Neural progenitor cell (in vitro differentiated cells): ENCODE data around the gene UBE3C. TPM values are rescaled to one million over a fixed set of nuclear protein-coding genes. Genes with fewer than 3 reads are reported as not detected.

Experiments
- DNase-seq: peaks from one replicate; pipeline ENCODE4 v3.0.0-alpha.2; 2016; ENCODE audit warnings: low spot score
- H2AFZ ChIP-seq: fragments of 200-600 bp; sonication (generic); replicated peaks from 2 replicates; pipeline ENCODE4 v1.6.1; 2016; ENCODE audit warnings: antibody characterized with exemption
- H3F3A ChIP-seq: fragments of 200-600 bp; sonication (generic); 2 replicates; pipeline ENCODE4 v1.6.1; 2016; ENCODE audit warnings: antibody characterized with exemption, low read depth
- H3K27ac ChIP-seq: fragments of 200-600 bp; sonication (generic); 2 replicates; pipeline ENCODE4 v1.5.1; 2016; ENCODE audit warnings: mild to moderate bottlenecking
- H3K27me3 ChIP-seq: fragments of 200-600 bp; sonication (generic); 2 replicates; pipeline ENCODE4 v1.6.1; 2016; ENCODE audit warnings: mild to moderate bottlenecking, moderate library complexity
- H3K36me3 ChIP-seq: fragments of 200-600 bp; sonication (generic); 2 replicates; pipeline ENCODE4 v1.5.1; 2016
- H3K4me1 ChIP-seq: fragments of 200-600 bp; sonication (generic); 2 replicates; pipeline ENCODE4 v1.6.1; 2016; ENCODE audit warnings: mixed run types
- H3K4me2 ChIP-seq: fragments of 200-600 bp; sonication (generic); 2 replicates; pipeline ENCODE4 v1.6.1; 2016
- H3K4me3 ChIP-seq: fragments of 200-600 bp; sonication (generic); 2 replicates; pipeline ENCODE4 v1.5.1; 2016
- H3K79me2 ChIP-seq: fragments of 200-600 bp; sonication (generic); 2 replicates; pipeline ENCODE4 v1.6.1; 2016; ENCODE audit warnings: low read depth
- H3K9ac ChIP-seq: fragments of 200-600 bp; sonication (generic); 2 replicates; pipeline ENCODE4 v1.6.1; 2016
- H3K9me3 ChIP-seq: fragments of 200-600 bp; sonication (generic); 2 replicates; pipeline ENCODE4 v1.5.1; 2016; ENCODE audit warnings: low read depth
- H4K20me1 ChIP-seq: fragments of 200-600 bp; sonication (generic); 2 replicates; pipeline ENCODE4 v1.6.1; 2016; ENCODE audit warnings: low read depth
- H3K27ac Mint-ChIP-seq: 3 replicates; pipeline ENCODE4 v1.8.0; 2021; ENCODE audit warnings: mixed read lengths
- H3K27me3 Mint-ChIP-seq: 2 replicates; pipeline ENCODE4 v1.8.0; 2022; ENCODE audit warnings: low read depth, mild to moderate bottlenecking, inconsistent platforms, moderate library complexity, mixed read lengths; ENCODE audit not compliant: insufficient read depth
- H3K36me3 Mint-ChIP-seq: 3 replicates; pipeline ENCODE4 v1.8.0; 2021; ENCODE audit warnings: mixed read lengths
- H3K4me1 Mint-ChIP-seq: 3 replicates; pipeline ENCODE4 v1.8.0; 2021; ENCODE audit warnings: mixed read lengths
- H3K4me3 Mint-ChIP-seq: 3 replicates; pipeline ENCODE4 v1.8.0; 2021; ENCODE audit warnings: mild to moderate bottlenecking, moderate library complexity, mixed read lengths
- H3K9me3 Mint-ChIP-seq: 3 replicates; pipeline ENCODE4 v1.8.0; 2020; ENCODE audit warnings: mixed read lengths
- CTCF ChIP-seq: fragments of 200-600 bp; sonication (generic); IDR thresholded peaks from 2 replicates; pipeline ENCODE4 v1.5.1; 2017; ENCODE audit warnings: antibody characterized with exemption, mild to moderate bottlenecking
- EZH2 ChIP-seq: fragments of 200-600 bp; sonication (generic); IDR thresholded peaks from 2 replicates; pipeline ENCODE4 v1.6.1; 2017; ENCODE audit warnings: antibody characterized with exemption, mild to moderate bottlenecking, moderate library complexity
- EZH2phosphoT487 ChIP-seq: fragments of 200-600 bp; sonication (generic); IDR thresholded peaks from 2 replicates; pipeline ENCODE4 v1.6.1; 2017; ENCODE audit warnings: antibody characterized with exemption
- total RNA-seq: library from RNA; depleted of rRNA; stranded (reverse); fragments of >200 nt; gene quantifications from 2 replicates; pipeline ENCODE4 v1.2.3, GENCODE V29; 2015; ENCODE audit warnings: low replicate concordance

The UBE3C gene
- total RNA-seq, 1 donor from 2014 or later: 65.9 TPM

- H3K27me3 Mint-ChIP-seq: no peaks in the 10 kb centered on the region
- H3K4me1 Mint-ChIP-seq: no peaks in the 10 kb centered on the region
- H3K36me3 Mint-ChIP-seq: peaks cover 22% of the 10 kb centered on the region
- no peak overlapping the region for H3K4me2 ChIP-seq
- no peaks in the 10 kb centered on the region for H3K27me3 ChIP-seq
- H3K9me3 Mint-ChIP-seq: no peaks in the 10 kb centered on the region
- no peak overlapping the region for H3K27ac Mint-ChIP-seq
- no peaks in the 10 kb centered on the region for H3K79me2 ChIP-seq
- H3K9me3 ChIP-seq: no peaks in the 10 kb centered on the region
- H3K4me3 ChIP-seq: no peak overlapping the region
- TF ChIP-seq CTCF (no peak), EZH2phosphoT487 (no peak), EZH2 (no peak)
- H3K4me3 Mint-ChIP-seq: no peak overlapping the region
- H3K9ac ChIP-seq: no peak overlapping the region
- H3K27ac ChIP-seq: no peak overlapping the region
- no peaks in the 10 kb centered on the region for H3F3A ChIP-seq
- H2AFZ ChIP-seq: no peak overlapping the region
- H4K20me1 ChIP-seq: peaks cover 3% of the 10 kb centered on the region
- no peak for DNase-seq
- H3K4me1 ChIP-seq: no peaks in the 10 kb centered on the region
- peaks cover 3% of the 10 kb centered on the region for H3K36me3 ChIP-seq
These were observed 116.5 kb downstream of the UBE3C start for GRCh38 chr7:157255201-157255606.

- Histone ChIP-seq H3K9me3 (no peaks in the 10 kb centered on the region), H3K27me3 (no peaks in the 10 kb centered on the region), H2AFZ (no peak overlapping the region), H3K4me2 (no peak overlapping the region), H3K79me2 (no peaks in the 10 kb centered on the region), H3K36me3 (no peaks in the 10 kb centered on the region), H3K4me3 (no peak overlapping the region), H3K27ac (no peak overlapping the region), H3K4me1 (no peaks in the 10 kb centered on the region), H3K9ac (no peak overlapping the region), H3F3A (no peaks in the 10 kb centered on the region), H4K20me1 (peaks cover 3% of the 10 kb centered on the region)
- H3K27me3 Mint-ChIP-seq: peaks cover under 1% of the 10 kb centered on the region
- H3K36me3 Mint-ChIP-seq: peaks cover 35% of the 10 kb centered on the region
- no peak for DNase-seq
- no peaks in the 10 kb centered on the region for H3K4me1 Mint-ChIP-seq
- no peaks in the 10 kb centered on the region for H3K9me3 Mint-ChIP-seq
- no peak overlapping the region for H3K27ac Mint-ChIP-seq
- H3K4me3 Mint-ChIP-seq: no peak overlapping the region
- TF ChIP-seq CTCF: no peak
- TF ChIP-seq EZH2phosphoT487: no peak
- no peak for TF ChIP-seq EZH2
These were observed 124.4 kb downstream of the UBE3C start for GRCh38 chr7:157263156-157263555.

GRCh38 chr7:157265051-157265450, 126.3 kb downstream of the UBE3C start:
- Histone ChIP-seq H3F3A (no peaks in the 10 kb centered on the region), H4K20me1 (no peaks in the 10 kb centered on the region), H3K9ac (no peak overlapping the region), H3K4me3 (no peak overlapping the region), H3K4me2 (no peak overlapping the region), H3K4me1 (no peaks in the 10 kb centered on the region), H2AFZ (no peak overlapping the region), H3K36me3 (no peaks in the 10 kb centered on the region), H3K27ac (no peak overlapping the region), H3K9me3 (no peaks in the 10 kb centered on the region), H3K27me3 (no peaks in the 10 kb centered on the region), H3K79me2 (no peaks in the 10 kb centered on the region)
- H3K27ac Mint-ChIP-seq: no peak overlapping the region
- peaks cover 2% of the 10 kb centered on the region for H3K27me3 Mint-ChIP-seq
- no peak for TF ChIP-seq EZH2phosphoT487
- no peak for TF ChIP-seq CTCF
- TF ChIP-seq EZH2: no peak
- no peaks in the 10 kb centered on the region for H3K9me3 Mint-ChIP-seq
- H3K36me3 Mint-ChIP-seq: peaks cover 35% of the 10 kb centered on the region
- DNase-seq: no peak
- H3K4me3 Mint-ChIP-seq: no peak overlapping the region
- no peaks in the 10 kb centered on the region for H3K4me1 Mint-ChIP-seq
